ENCODE measurements around the gene BCKDHB.
A peak's percentile ranks its signal among the peaks of the same experiment; 100 is the strongest.

Gene BCKDHB

GRCh38 chr6:80328652-80329051, 222.2 kb downstream of the BCKDHB start:
- TF ChIP-seq, protein P1, sequence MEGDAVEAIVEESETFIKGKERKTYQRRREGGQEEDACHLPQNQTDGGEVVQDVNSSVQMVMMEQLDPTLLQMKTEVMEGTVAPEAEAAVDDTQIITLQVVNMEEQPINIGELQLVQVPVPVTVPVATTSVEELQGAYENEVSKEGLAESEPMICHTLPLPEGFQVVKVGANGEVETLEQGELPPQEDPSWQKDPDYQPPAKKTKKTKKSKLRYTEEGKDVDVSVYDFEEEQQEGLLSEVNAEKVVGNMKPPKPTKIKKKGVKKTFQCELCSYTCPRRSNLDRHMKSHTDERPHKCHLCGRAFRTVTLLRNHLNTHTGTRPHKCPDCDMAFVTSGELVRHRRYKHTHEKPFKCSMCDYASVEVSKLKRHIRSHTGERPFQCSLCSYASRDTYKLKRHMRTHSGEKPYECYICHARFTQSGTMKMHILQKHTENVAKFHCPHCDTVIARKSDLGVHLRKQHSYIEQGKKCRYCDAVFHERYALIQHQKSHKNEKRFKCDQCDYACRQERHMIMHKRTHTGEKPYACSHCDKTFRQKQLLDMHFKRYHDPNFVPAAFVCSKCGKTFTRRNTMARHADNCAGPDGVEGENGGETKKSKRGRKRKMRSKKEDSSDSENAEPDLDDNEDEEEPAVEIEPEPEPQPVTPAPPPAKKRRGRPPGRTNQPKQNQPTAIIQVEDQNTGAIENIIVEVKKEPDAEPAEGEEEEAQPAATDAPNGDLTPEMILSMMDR (IDR thresholded peaks at IDR 0.05; ENCODE audit: low read depth, low read length) = no peak
- H3K4me3 ChIP-seq (ENCODE audit: low read depth, low read length) = no peak overlapping the region

DNA sequence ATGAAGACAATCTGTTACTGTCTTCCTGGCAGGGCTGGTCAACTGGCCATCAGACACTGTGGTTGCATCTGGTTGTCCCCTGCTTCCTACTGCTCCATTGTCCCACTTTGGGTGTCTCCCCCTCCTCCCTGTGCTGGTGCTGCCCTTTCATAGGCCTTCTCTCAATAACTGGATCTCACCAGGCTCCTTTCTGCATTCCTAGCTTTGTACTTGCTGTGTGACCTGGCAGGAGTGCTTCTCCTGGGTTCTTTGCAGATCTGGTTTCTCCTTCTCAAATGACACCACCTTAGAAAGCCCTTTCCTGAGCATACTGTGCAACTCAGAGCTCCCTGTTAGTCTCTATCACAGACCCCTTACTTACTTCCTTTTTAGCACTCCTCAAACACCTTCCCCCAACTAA, 223.0 kb downstream of the BCKDHB start:
- no peak overlapping the region for H3K4me3 ChIP-seq (ENCODE audit: low read depth, low read length)
- TF ChIP-seq, protein P1 (IDR thresholded peaks at IDR 0.05; ENCODE audit: low read depth, low read length) = no peak

GRCh38 chr6:80330961-80331360, 224.5 kb downstream of the BCKDHB start:
- no peak overlapping the region for H3K4me3 ChIP-seq (ENCODE audit: low read depth, low read length)
- TF ChIP-seq, protein P1 (IDR thresholded peaks at IDR 0.05; ENCODE audit: low read depth, low read length) = no peak

GRCh38 chr6:80331522-80331921, 225.1 kb downstream of the BCKDHB start:
- TF ChIP-seq, protein P1 (IDR thresholded peaks at IDR 0.05; ENCODE audit: low read depth, low read length) = no peak
- no peak overlapping the region for H3K4me3 ChIP-seq (ENCODE audit: low read depth, low read length)

- H3K4me3 ChIP-seq (ENCODE audit: low read depth, low read length) = no peak overlapping the region
- TF ChIP-seq, protein P1 (IDR thresholded peaks at IDR 0.05; ENCODE audit: low read depth, low read length) = no peak
Measured at GRCh38 chr6:80331974-80332373, 225.5 kb downstream of the BCKDHB start.

- TF ChIP-seq, protein P1 (IDR thresholded peaks at IDR 0.05; ENCODE audit: low read depth, low read length) = no peak
- no peak overlapping the region for H3K4me3 ChIP-seq (ENCODE audit: low read depth, low read length)
Measured at GRCh38 chr6:80333342-80333741, 226.9 kb downstream of the BCKDHB start.

- TF ChIP-seq, protein P1 (IDR thresholded peaks at IDR 0.05; ENCODE audit: low read depth, low read length) = no peak
- H3K4me3 ChIP-seq (ENCODE audit: low read depth, low read length) = peak overlapping the region; percentile 51
Measured at GRCh38 chr6:80335121-80335531, 228.7 kb downstream of the BCKDHB start.
